PC-3 (cell line): ENCODE measurements around the gene LNPEP.
A peak's percentile ranks its signal among the peaks of the same experiment; 100 is the strongest.

Source experiments
- CTCF ChIP-seq: fragments of 300-600 bp; sonication (generic); conservative IDR thresholded peaks from 2 replicates; pipeline ENCODE4 v1.5.1; 2017; ENCODE audit warnings: antibody characterized with exemption, low read depth, mild to moderate bottlenecking, low read length
- EZH2 ChIP-seq: fragments of 300-600 bp; sonication (generic); IDR thresholded peaks from one replicate; pipeline ENCODE4 v1.6.1; 2017; ENCODE audit warnings: antibody characterized with exemption, mild to moderate bottlenecking, low read length; ENCODE audit not compliant: unreplicated experiment

- TF ChIP-seq CTCF: peak; percentile 73
- TF ChIP-seq EZH2: no peak
Measured at GRCh38 chr5:96997265-96997859, 61.5 kb downstream of the LNPEP start.
